HL-60 (cell line): ENCODE measurements around the gene PHYHIPL.
A peak's percentile ranks its signal among the peaks of the same experiment; 100 is the strongest.
"Not testable (repeated sequence)": the region's sequence is repeated elsewhere in the genome, so short reads cannot be mapped to it uniquely, and the experiment has no call there.

Source experiments
- DNase-seq, 2 experiments: peaks; one replicate each; pipeline ENCODE4 v3.0.0-alpha.2; 2010 to 2020; ENCODE audit warnings: low read depth in 1 of 2, low spot score in 1 of 2
- H3K27ac ChIP-seq: fragments of 250-450 bp; sonication (Bioruptor Pico); replicated peaks from 2 replicates; pipeline ENCODE4 v1.5.1; 2020; ENCODE audit warnings: mild to moderate bottlenecking, moderate library complexity
- H3K27me3 ChIP-seq: fragments of 250-450 bp; sonication (Bioruptor Pico); 2 replicates; pipeline ENCODE4 v1.5.1; 2021; ENCODE audit warnings: mild to moderate bottlenecking, moderate library complexity; ENCODE audit not compliant: insufficient read depth, poor library complexity, severe bottlenecking
- H3K4me3 ChIP-seq: replicated peaks from 2 replicates; pipeline ENCODE4 v1.5.1; 2011; ENCODE audit warnings: mild to moderate bottlenecking, control low read depth, low read length; ENCODE audit not compliant: insufficient read depth
- GABPA ChIP-seq: IDR thresholded peaks from 2 replicates; pipeline ENCODE4 v1.6.1; 2012; ENCODE audit warnings: low read depth
- POLR2AphosphoS5 ChIP-seq: IDR thresholded peaks from 2 replicates; pipeline ENCODE4 v1.6.1; 2012; ENCODE audit warnings: low read depth
- SPI1 ChIP-seq: IDR thresholded peaks from 2 replicates; pipeline ENCODE4 v1.6.1; 2012; ENCODE audit warnings: low read depth, mild to moderate bottlenecking, borderline replicate concordance
- TF ChIP-seq, protein P1 (sequence below): IDR thresholded peaks from one replicate; pipeline ENCODE4 v1.5.1; 2011; ENCODE audit warnings: low read length, control low read depth, inconsistent platforms; ENCODE audit not compliant: insufficient read depth
- TF ChIP-seq, protein P2 (sequence below): IDR thresholded peaks from 2 replicates; pipeline ENCODE4 v1.6.1; 2012; ENCODE audit warnings: low read depth; ENCODE audit not compliant: insufficient replicate concordance

PHYHIPL gene

DNA sequence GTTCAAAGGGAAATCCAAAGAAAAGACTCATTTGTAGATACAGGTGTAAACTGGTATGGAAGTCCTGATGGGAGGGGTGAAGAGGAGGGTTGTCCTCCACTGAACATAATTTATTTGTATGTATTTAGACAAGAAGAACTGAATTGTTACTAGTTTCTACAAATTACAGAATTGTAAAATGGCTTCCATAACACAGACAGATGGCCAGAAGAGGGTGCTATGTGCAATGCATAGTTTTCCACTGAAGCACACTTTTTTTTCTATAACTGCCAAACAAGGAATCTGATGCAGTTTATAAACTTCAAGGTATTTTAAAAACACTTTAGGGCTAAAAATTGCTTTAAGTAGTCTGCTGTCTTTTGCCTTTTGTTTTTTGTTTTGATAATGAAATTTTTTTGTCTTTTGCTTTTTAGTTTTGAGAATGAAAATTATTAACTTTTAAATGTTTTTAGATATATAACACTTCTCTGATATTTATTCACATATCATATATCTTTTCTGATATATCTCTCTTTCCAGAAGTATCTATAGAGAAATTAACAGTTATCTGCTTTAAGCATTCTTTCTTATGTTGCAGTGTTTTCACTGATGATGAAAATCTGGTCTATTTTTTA, 58.5 kb downstream of the PHYHIPL start:
- peak in 1 of 2 experiments; percentile 1 for DNase-seq
- H3K4me3 ChIP-seq, result no peak overlapping the region
- no peak overlapping the region for H3K27ac ChIP-seq
- H3K27me3 ChIP-seq, result no peaks in the 10 kb centered on the region
- no peak for TF ChIP-seq POLR2AphosphoS5
- TF ChIP-seq, protein P1, sequence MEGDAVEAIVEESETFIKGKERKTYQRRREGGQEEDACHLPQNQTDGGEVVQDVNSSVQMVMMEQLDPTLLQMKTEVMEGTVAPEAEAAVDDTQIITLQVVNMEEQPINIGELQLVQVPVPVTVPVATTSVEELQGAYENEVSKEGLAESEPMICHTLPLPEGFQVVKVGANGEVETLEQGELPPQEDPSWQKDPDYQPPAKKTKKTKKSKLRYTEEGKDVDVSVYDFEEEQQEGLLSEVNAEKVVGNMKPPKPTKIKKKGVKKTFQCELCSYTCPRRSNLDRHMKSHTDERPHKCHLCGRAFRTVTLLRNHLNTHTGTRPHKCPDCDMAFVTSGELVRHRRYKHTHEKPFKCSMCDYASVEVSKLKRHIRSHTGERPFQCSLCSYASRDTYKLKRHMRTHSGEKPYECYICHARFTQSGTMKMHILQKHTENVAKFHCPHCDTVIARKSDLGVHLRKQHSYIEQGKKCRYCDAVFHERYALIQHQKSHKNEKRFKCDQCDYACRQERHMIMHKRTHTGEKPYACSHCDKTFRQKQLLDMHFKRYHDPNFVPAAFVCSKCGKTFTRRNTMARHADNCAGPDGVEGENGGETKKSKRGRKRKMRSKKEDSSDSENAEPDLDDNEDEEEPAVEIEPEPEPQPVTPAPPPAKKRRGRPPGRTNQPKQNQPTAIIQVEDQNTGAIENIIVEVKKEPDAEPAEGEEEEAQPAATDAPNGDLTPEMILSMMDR, result peak; percentile 26

DNA sequence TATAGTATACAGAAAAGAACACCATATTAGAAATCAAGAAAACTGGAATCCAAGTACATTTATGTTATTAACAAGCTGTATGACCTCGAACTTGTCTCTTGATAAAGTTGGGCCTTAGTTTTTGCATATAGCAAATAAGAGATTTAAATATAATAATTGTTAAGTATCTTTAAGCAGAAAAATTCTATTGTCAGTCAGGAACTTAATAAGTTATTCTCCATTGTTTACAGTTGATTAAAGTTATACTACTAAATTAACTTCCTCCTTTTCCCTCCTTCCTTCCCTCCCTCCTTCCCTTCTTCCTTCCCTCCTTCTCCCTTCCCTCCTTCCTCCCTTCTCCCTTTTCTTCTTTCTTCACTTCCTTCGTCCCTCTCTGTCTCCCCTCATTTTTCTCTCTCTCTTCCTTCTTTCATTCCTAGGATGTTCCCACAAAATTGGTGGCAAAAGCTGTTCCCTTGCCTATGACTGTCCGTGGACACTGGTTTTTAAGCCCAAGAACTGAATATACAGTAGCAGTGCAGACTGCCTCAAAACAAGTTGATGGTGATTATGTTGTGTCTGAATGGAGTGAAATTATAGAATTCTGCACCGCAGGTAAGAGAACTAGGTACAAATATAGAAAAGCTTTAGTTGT, 59.7 kb downstream of the PHYHIPL start:
- no peaks in the 10 kb centered on the region for H3K27me3 ChIP-seq
- TF ChIP-seq, protein P2, sequence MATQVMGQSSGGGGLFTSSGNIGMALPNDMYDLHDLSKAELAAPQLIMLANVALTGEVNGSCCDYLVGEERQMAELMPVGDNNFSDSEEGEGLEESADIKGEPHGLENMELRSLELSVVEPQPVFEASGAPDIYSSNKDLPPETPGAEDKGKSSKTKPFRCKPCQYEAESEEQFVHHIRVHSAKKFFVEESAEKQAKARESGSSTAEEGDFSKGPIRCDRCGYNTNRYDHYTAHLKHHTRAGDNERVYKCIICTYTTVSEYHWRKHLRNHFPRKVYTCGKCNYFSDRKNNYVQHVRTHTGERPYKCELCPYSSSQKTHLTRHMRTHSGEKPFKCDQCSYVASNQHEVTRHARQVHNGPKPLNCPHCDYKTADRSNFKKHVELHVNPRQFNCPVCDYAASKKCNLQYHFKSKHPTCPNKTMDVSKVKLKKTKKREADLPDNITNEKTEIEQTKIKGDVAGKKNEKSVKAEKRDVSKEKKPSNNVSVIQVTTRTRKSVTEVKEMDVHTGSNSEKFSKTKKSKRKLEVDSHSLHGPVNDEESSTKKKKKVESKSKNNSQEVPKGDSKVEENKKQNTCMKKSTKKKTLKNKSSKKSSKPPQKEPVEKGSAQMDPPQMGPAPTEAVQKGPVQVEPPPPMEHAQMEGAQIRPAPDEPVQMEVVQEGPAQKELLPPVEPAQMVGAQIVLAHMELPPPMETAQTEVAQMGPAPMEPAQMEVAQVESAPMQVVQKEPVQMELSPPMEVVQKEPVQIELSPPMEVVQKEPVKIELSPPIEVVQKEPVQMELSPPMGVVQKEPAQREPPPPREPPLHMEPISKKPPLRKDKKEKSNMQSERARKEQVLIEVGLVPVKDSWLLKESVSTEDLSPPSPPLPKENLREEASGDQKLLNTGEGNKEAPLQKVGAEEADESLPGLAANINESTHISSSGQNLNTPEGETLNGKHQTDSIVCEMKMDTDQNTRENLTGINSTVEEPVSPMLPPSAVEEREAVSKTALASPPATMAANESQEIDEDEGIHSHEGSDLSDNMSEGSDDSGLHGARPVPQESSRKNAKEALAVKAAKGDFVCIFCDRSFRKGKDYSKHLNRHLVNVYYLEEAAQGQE, result no peak

DNA sequence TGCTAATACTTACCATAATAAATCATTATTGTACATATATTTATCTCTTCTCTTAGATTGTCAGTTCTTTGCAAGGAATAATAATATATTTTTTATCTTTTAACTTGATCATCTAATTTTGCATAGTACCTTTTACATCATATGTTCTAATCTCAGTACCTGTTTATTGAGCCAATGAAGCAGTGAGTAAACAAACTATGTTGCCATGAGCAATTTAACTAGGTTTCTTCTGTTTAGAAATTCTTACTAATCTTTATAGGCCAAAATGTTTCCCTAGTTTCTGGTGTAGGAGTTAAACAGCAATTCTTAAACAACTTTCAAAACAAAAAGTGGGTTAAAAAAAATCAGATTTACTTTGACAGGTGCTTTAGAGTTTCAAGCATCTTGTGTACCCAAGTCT, 61.3 kb downstream of the PHYHIPL start:
- Histone ChIP-seq H3K27me3 (peaks cover 2% of the 10 kb centered on the region), H3K4me3 (no peak overlapping the region), H3K27ac (no peak overlapping the region)
- DNase-seq, result no peak
- TF ChIP-seq SPI1, result no peak
- no peak for TF ChIP-seq GABPA
- no peak for TF ChIP-seq POLR2AphosphoS5
- TF ChIP-seq, protein P1, result no peak
- TF ChIP-seq, protein P2, result no peak

More for the DNA sequence above, 59.7 kb downstream of the PHYHIPL start:
- Histone ChIP-seq H3K4me3 (no peak overlapping the region), H3K27ac (no peak overlapping the region)
- no peak for DNase-seq

DNA sequence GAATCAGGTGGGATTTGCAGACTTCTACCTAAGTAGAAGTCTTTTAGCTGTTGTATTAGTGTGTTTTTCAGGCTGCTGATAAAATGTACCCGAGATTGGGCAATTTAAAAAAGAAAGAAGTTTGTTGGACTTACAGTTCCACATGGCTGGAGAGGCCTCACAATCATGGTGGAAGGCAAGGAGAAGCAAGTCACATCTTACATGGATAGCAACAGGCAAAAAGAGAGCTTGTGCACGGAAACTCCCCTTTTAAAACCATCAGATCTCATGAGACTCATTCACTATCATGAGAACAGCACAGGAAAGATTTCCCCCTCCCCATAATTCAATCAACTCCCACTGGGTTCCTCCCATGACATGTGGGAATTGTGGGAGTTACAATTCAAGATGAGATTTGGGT, 62.7 kb downstream of the PHYHIPL start:
- H3K4me3 ChIP-seq, result not testable (repeated sequence)

DNA sequence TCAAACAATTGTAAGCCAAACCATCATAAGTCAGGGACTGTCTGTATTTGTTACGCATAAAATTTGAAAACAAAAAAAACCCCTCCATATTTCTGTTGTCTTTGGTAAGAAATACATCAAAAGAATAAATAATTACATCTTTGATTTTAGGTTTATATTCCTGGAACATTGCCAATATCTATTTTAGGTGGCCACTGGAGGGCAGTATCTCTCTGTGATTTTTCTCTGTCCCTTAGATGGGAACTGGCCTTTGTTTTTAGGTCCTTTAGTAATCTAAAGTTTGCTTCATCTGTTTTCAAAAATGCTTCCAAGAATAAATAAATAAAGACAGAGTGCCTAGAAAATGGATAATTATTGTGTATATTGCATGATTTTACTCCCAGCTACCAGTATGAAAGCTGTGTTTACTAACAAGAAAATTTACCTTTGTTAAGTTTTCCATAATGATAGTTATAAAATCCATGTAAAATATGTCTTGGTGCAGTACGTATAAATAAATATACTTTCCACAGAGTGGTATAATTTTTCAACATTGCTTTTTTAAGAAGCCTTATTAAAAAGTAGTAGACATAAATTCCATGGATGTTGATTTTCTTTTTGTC, 64.2 kb downstream of the PHYHIPL start:
- DNase-seq, result peak; percentile 1 to 3
- Histone ChIP-seq H3K4me3 (no peak overlapping the region), H3K27ac (no peak overlapping the region), H3K27me3 (peaks cover 2% of the 10 kb centered on the region)
- TF ChIP-seq POLR2AphosphoS5, result no peak
- no peak for TF ChIP-seq GABPA
- TF ChIP-seq, protein P1, result peak; percentile 19
- TF ChIP-seq, protein P2, result no peak
- no peak for TF ChIP-seq SPI1

More for the DNA sequence above, 62.7 kb downstream of the PHYHIPL start:
- DNase-seq, H3K27me3 ChIP-seq, H3K27ac ChIP-seq: not testable (repeated sequence)
